Measurements from ENCODE around the gene SPPL3. TPM values are rescaled to one million over a fixed set of nuclear protein-coding genes. Genes with fewer than 3 reads are reported as not detected.

The SPPL3 gene
- total RNA-seq, 1 experiment from 2014 or later: 39.7 TPM

GRCh38 chr12:120879718-120880300 is 24.3 kb downstream of the SPPL3 start:
- RAD21 ChIA-PET (ENCODE audit: low non-redundant PET in 1 of 2, low total read pairs in 2 of 2, uncharacterized antibody in 2 of 2, unreplicated experiment in 2 of 2): no interaction called here
- peaks cover 71% of the 10 kb centered on the region for H3K79me2 ChIP-seq (ENCODE audit: insufficient read depth, low read length)

More at GRCh38 chr12:120879718-120880300, 24.3 kb downstream of the SPPL3 start:
- H2AFZ ChIP-seq (ENCODE audit: low read depth, low read length, poor library complexity, severe bottlenecking): no peak overlapping the region
- ATAC-seq: no peak
- no peak overlapping the region for H3K9ac ChIP-seq (ENCODE audit: low read length)
- H3K9me2 ChIP-seq (ENCODE audit: insufficient read depth): no peaks in the 10 kb centered on the region
- no peak overlapping the region for H3K27ac ChIP-seq (ENCODE audit: low read depth, low read length)
- intact Hi-C loops (cut with micrococcal nuclease): no loop called here
- no peak overlapping the region for H3K4me2 ChIP-seq (ENCODE audit: low read length)
- H3K4me3 ChIP-seq (replicated peaks in 1 of 2; ENCODE audit: low read depth in 1 of 2, low read length in 2 of 2): no peak overlapping the region
- BruUV-seq (replicated peaks): no TSS peak
- no peaks in the 10 kb centered on the region for H3K36me3 ChIP-seq (ENCODE audit: control insufficient read depth in 1 of 2, insufficient read depth in 2 of 2, low read length in 2 of 2)
- POLR2A ChIA-PET: no interaction called here
- TF ChIP-seq CBX3 (IDR thresholded peaks at IDR 0.05; ENCODE audit: low read depth) (no peak), EGR1 (IDR thresholded peaks at IDR 0.05; ENCODE audit: low read depth) (no peak), ZNF274 (IDR thresholded peaks at IDR 0.05; ENCODE audit: low read depth, low read length) (no peak), EZH2phosphoT487 (IDR thresholded peaks at IDR 0.05; ENCODE audit: borderline replicate concordance) (no peak), JUND (IDR thresholded peaks at IDR 0.05) (no peak), SRF (IDR thresholded peaks at IDR 0.05; ENCODE audit: low read depth) (no peak), YY1 (IDR thresholded peaks at IDR 0.05; ENCODE audit: extremely low read depth, insufficient replicate concordance, low read depth, low read length) (no peak), FOSL1 (IDR thresholded peaks at IDR 0.05; ENCODE audit: low read depth) (no peak), POLR2A (IDR thresholded peaks at IDR 0.05; ENCODE audit: borderline replicate concordance, extremely low read depth, insufficient read depth, insufficient read length) (no peak)
- TF ChIP-seq, protein P1, sequence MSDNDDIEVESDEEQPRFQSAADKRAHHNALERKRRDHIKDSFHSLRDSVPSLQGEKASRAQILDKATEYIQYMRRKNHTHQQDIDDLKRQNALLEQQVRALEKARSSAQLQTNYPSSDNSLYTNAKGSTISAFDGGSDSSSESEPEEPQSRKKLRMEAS (IDR thresholded peaks at IDR 0.05): no peak
- TF ChIP-seq, protein P2, sequence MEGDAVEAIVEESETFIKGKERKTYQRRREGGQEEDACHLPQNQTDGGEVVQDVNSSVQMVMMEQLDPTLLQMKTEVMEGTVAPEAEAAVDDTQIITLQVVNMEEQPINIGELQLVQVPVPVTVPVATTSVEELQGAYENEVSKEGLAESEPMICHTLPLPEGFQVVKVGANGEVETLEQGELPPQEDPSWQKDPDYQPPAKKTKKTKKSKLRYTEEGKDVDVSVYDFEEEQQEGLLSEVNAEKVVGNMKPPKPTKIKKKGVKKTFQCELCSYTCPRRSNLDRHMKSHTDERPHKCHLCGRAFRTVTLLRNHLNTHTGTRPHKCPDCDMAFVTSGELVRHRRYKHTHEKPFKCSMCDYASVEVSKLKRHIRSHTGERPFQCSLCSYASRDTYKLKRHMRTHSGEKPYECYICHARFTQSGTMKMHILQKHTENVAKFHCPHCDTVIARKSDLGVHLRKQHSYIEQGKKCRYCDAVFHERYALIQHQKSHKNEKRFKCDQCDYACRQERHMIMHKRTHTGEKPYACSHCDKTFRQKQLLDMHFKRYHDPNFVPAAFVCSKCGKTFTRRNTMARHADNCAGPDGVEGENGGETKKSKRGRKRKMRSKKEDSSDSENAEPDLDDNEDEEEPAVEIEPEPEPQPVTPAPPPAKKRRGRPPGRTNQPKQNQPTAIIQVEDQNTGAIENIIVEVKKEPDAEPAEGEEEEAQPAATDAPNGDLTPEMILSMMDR (IDR thresholded peaks at IDR 0.05 in 2 of 3, conservative IDR thresholded peaks at IDR 0.05 in 1 of 3; ENCODE audit: borderline replicate concordance in 1 of 3, insufficient read depth in 1 of 3, low read depth in 2 of 3, low read length in 2 of 3): no peak
- TF ChIP-seq, protein P3, sequence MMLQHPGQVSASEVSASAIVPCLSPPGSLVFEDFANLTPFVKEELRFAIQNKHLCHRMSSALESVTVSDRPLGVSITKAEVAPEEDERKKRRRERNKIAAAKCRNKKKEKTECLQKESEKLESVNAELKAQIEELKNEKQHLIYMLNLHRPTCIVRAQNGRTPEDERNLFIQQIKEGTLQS (IDR thresholded peaks at IDR 0.05): no peak
- H4K20me1 ChIP-seq (ENCODE audit: insufficient read depth): peaks cover 5% of the 10 kb centered on the region; the same call in 1 of the 2 replicates
- H3K27me3 ChIP-seq (ENCODE audit: insufficient read depth, low read length): no peaks in the 10 kb centered on the region
- H3K9me3 ChIP-seq (ENCODE audit: control insufficient read depth in 1 of 2, insufficient read depth in 1 of 2, low read depth in 1 of 2, low read length in 2 of 2): no peaks in the 10 kb centered on the region
- peaks cover 0 to 7% of the 10 kb centered on the region in 2 experiments; a peak in 3 of 4 replicates for H3K4me1 ChIP-seq (ENCODE audit: control insufficient read depth in 1 of 2, insufficient read depth in 2 of 2, low read length in 2 of 2)
- CTCF ChIA-PET: no interaction called here
- no peak for DNase-seq (ENCODE audit: low read depth, low spot score)

All from HCT116 (cell line).